Measurements from ENCODE around the gene RMND1. TPM values are rescaled to one million over a fixed set of nuclear protein-coding genes. Genes with fewer than 3 reads are reported as not detected.
"Not testable (repeated sequence)": the region's sequence is repeated elsewhere in the genome, so short reads cannot be mapped to it uniquely, and the experiment has no call there.

The RMND1 gene
- total RNA-seq, 1 experiment from 2014 or later: 39.1 TPM

DNA sequence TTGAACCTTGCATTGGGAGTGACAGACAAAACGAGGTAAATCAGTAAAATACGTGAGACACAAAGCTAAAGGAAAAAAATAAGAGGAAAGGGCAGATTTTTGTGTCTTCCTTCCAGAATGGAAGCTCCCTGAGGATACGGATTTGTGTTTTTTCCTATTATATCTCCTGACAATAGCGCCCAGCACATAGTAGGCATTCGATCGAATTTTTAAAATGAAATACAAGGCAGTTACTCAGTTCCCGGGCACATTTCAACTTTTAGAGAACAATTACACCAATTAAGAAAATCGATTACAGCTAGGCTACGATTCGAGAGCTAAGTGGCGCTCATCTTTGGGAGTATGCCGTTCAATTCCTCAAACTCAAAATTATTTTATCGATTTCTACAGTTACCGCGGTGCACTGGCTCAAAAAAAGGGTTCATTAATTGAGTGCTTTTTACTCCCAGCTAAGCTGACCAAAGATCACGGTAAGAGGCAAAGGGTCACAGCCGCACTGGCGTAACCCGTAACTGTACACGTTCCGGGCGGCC lies 443 bp downstream of the RMND1 start:
- Mint-ChIP-seq H3K27me3 (ENCODE audit: insufficient read depth, unreplicated experiment) (no peaks in the 10 kb centered on the region), H3K4me3 (ENCODE audit: unreplicated experiment) (peak overlapping the region; percentile 98), H3K4me1 (ENCODE audit: low read depth, unreplicated experiment) (peaks cover 18% of the 10 kb centered on the region), H3K36me3 (ENCODE audit: insufficient read depth, unreplicated experiment) (peaks cover 10% of the 10 kb centered on the region), H3K9me3 (ENCODE audit: unreplicated experiment) (no peaks in the 10 kb centered on the region), H3K27ac (ENCODE audit: unreplicated experiment) (peak overlapping the region; percentile 81)
- H3K27me3 ChIP-seq (replicated peaks; ENCODE audit: control insufficient read depth, insufficient read depth, low read length): no peaks in the 10 kb centered on the region
- no peaks in the 10 kb centered on the region for H3K9me3 ChIP-seq
- peak overlapping the region; percentile 61 for H3K4me3 ChIP-seq (ENCODE audit: low read depth, low read length)
- TSS peak; percentile 82 for BruUV-seq (replicated peaks)
- intact Hi-C loops (cut with micrococcal nuclease; ENCODE audit: unreplicated experiment): loop anchor here (5.0 kb wide), 3 partner anchors 41 to 861 kb away; partner anchors contain the start of gene CCDC170
- POLR2A ChIA-PET: no interaction called here
- TF ChIP-seq, protein P1, sequence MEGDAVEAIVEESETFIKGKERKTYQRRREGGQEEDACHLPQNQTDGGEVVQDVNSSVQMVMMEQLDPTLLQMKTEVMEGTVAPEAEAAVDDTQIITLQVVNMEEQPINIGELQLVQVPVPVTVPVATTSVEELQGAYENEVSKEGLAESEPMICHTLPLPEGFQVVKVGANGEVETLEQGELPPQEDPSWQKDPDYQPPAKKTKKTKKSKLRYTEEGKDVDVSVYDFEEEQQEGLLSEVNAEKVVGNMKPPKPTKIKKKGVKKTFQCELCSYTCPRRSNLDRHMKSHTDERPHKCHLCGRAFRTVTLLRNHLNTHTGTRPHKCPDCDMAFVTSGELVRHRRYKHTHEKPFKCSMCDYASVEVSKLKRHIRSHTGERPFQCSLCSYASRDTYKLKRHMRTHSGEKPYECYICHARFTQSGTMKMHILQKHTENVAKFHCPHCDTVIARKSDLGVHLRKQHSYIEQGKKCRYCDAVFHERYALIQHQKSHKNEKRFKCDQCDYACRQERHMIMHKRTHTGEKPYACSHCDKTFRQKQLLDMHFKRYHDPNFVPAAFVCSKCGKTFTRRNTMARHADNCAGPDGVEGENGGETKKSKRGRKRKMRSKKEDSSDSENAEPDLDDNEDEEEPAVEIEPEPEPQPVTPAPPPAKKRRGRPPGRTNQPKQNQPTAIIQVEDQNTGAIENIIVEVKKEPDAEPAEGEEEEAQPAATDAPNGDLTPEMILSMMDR (IDR thresholded peaks at IDR 0.05; ENCODE audit: insufficient read depth in 1 of 2, low read depth in 1 of 2, low read length in 1 of 2, severe bottlenecking in 1 of 2, unreplicated experiment in 1 of 2): no peak
- DNase-seq: no peak
- CTCF ChIA-PET: interaction anchor here (0.9 to 1.3 kb wide), 2 partner anchors 41 to 45 kb away, joined by 3 read pairs; no protein-coding TSS in a partner anchor
- H3K4me1 ChIP-seq: peaks cover 29% of the 10 kb centered on the region
- no peaks in the 10 kb centered on the region for H3K36me3 ChIP-seq (ENCODE audit: control insufficient read depth, insufficient read depth, low read length)

- peaks cover 18% of the 10 kb centered on the region for H3K4me1 Mint-ChIP-seq (ENCODE audit: low read depth, unreplicated experiment)
- POLR2A ChIA-PET; H3K9me3 ChIP-seq; H3K9me3 Mint-ChIP-seq (ENCODE audit: unreplicated experiment); DNase-seq; BruUV-seq (replicated peaks); H3K27me3 Mint-ChIP-seq (ENCODE audit: insufficient read depth, unreplicated experiment); H3K36me3 ChIP-seq (ENCODE audit: control insufficient read depth, insufficient read depth, low read length); H3K27me3 ChIP-seq (replicated peaks; ENCODE audit: control insufficient read depth, insufficient read depth, low read length); CTCF ChIA-PET: not testable (repeated sequence)
- intact Hi-C loops (cut with micrococcal nuclease; ENCODE audit: unreplicated experiment): loop anchor here (5.0 kb wide), 3 partner anchors 41 to 861 kb away; partner anchors contain the start of gene CCDC170
- H3K36me3 Mint-ChIP-seq (ENCODE audit: insufficient read depth, unreplicated experiment): peaks cover 16% of the 10 kb centered on the region
- peak overlapping the region; percentile 81 for H3K27ac Mint-ChIP-seq (ENCODE audit: unreplicated experiment)
- peak overlapping the region; percentile 98 for H3K4me3 Mint-ChIP-seq (ENCODE audit: unreplicated experiment)
- Histone ChIP-seq H3K4me1 (peaks cover 27% of the 10 kb centered on the region), H3K4me3 (ENCODE audit: low read depth, low read length) (peak overlapping the region; percentile 61)
Measured at GRCh38 chr6:151450928-151451327, 998 bp downstream of the RMND1 start.

GRCh38 chr6:151448623-151449022 lies 3.3 kb downstream of the RMND1 start:
- no peaks in the 10 kb centered on the region for H3K27me3 ChIP-seq (replicated peaks; ENCODE audit: control insufficient read depth, insufficient read depth, low read length)
- POLR2A ChIA-PET: no interaction called here
- BruUV-seq (replicated peaks): no TSS peak
- no peaks in the 10 kb centered on the region for H3K9me3 Mint-ChIP-seq (ENCODE audit: unreplicated experiment)
- peaks cover 1% of the 10 kb centered on the region; the same call in 1 of the 2 replicates for H3K36me3 ChIP-seq (ENCODE audit: control insufficient read depth, insufficient read depth, low read length)
- H3K27me3 Mint-ChIP-seq (ENCODE audit: insufficient read depth, unreplicated experiment): no peaks in the 10 kb centered on the region
- H3K4me1 ChIP-seq: peaks cover 24% of the 10 kb centered on the region
- peaks cover 16% of the 10 kb centered on the region for H3K36me3 Mint-ChIP-seq (ENCODE audit: insufficient read depth, unreplicated experiment)
- H3K9me3 ChIP-seq: no peaks in the 10 kb centered on the region
- TF ChIP-seq, protein P1 (IDR thresholded peaks at IDR 0.05; ENCODE audit: insufficient read depth in 1 of 2, low read depth in 1 of 2, low read length in 1 of 2, severe bottlenecking in 1 of 2, unreplicated experiment in 1 of 2): no peak
- peaks cover 13% of the 10 kb centered on the region for H3K4me1 Mint-ChIP-seq (ENCODE audit: low read depth, unreplicated experiment)
- no peak overlapping the region for H3K4me3 ChIP-seq (ENCODE audit: low read depth, low read length)
- CTCF ChIA-PET: interaction anchor here (0.7 kb wide), 1 partner anchor 38 kb away, joined by 8 read pairs; no protein-coding TSS in a partner anchor
- H3K4me3 Mint-ChIP-seq (ENCODE audit: unreplicated experiment): no peak overlapping the region
- intact Hi-C loops (cut with micrococcal nuclease; ENCODE audit: unreplicated experiment): no loop called here
- DNase-seq: no peak
- no peak overlapping the region for H3K27ac Mint-ChIP-seq (ENCODE audit: unreplicated experiment)

Measured in Caco-2 (cell line).